GM18519 (cell line): Measurements from ENCODE around the gene FGFBP2.
"Not testable (repeated sequence)": the region's sequence is repeated elsewhere in the genome, so short reads cannot be mapped to it uniquely, and the experiment has no call there.

Experiments used
- ATAC-seq: cut with Tn5 transposase; IDR thresholded peaks from one replicate; pipeline ENCODE4 v1.9.1; 2021; ENCODE audit warnings: mild to moderate bottlenecking, moderate library complexity; ENCODE audit not compliant: unreplicated experiment, low FRiP score

FGFBP2 gene

GRCh38 chr4:15931451-15932210 lies 31.3 kb downstream of the FGFBP2 start:
- no peak for ATAC-seq

- no peak for ATAC-seq
Measured at GRCh38 chr4:15930314-15930713, 32.7 kb downstream of the FGFBP2 start.

- ATAC-seq, result no peak
Measured at GRCh38 chr4:15929540-15929939, 33.4 kb downstream of the FGFBP2 start.

GRCh38 chr4:15928883-15929282 lies 34.1 kb downstream of the FGFBP2 start:
- ATAC-seq, result no peak

- ATAC-seq, result no peak
Measured at GRCh38 chr4:15926486-15926885, 36.5 kb downstream of the FGFBP2 start.

- no peak for ATAC-seq
Measured at GRCh38 chr4:15925830-15926229, 37.1 kb downstream of the FGFBP2 start.

GRCh38 chr4:15921592-15921932 lies 41.4 kb downstream of the FGFBP2 start:
- no peak for ATAC-seq

- no peak for ATAC-seq
Measured at GRCh38 chr4:15920723-15921591, 42.0 kb downstream of the FGFBP2 start.

- ATAC-seq, result no peak
Measured at GRCh38 chr4:15918484-15919129, 44.4 kb downstream of the FGFBP2 start.

- ATAC-seq, result no peak
Measured at GRCh38 chr4:15917297-15917696, 45.7 kb downstream of the FGFBP2 start.

GRCh38 chr4:15916358-15916757 lies 46.6 kb downstream of the FGFBP2 start:
- not testable (repeated sequence) for ATAC-seq

- ATAC-seq, result no peak
Measured at GRCh38 chr4:15914736-15915135, 48.2 kb downstream of the FGFBP2 start.

GRCh38 chr4:15914291-15914690 lies 48.7 kb downstream of the FGFBP2 start:
- no peak for ATAC-seq

- ATAC-seq, result no peak
Measured at GRCh38 chr4:15913631-15913970, 49.4 kb downstream of the FGFBP2 start.

- no peak for ATAC-seq
Measured at GRCh38 chr4:15912961-15913630, 49.9 kb downstream of the FGFBP2 start.

GRCh38 chr4:15912236-15912635 lies 50.7 kb downstream of the FGFBP2 start:
- no peak for ATAC-seq
